ENCODE measurements around the gene GPR55.

- TF ChIP-seq, protein P1, sequence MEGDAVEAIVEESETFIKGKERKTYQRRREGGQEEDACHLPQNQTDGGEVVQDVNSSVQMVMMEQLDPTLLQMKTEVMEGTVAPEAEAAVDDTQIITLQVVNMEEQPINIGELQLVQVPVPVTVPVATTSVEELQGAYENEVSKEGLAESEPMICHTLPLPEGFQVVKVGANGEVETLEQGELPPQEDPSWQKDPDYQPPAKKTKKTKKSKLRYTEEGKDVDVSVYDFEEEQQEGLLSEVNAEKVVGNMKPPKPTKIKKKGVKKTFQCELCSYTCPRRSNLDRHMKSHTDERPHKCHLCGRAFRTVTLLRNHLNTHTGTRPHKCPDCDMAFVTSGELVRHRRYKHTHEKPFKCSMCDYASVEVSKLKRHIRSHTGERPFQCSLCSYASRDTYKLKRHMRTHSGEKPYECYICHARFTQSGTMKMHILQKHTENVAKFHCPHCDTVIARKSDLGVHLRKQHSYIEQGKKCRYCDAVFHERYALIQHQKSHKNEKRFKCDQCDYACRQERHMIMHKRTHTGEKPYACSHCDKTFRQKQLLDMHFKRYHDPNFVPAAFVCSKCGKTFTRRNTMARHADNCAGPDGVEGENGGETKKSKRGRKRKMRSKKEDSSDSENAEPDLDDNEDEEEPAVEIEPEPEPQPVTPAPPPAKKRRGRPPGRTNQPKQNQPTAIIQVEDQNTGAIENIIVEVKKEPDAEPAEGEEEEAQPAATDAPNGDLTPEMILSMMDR (IDR thresholded peaks at IDR 0.05 in 2 of 3, conservative IDR thresholded peaks at IDR 0.05 in 1 of 3; ENCODE audit: control insufficient read depth in 2 of 3, extremely low read depth in 1 of 3, insufficient read depth in 1 of 3, low read depth in 3 of 3, low read length in 3 of 3), result no peak
- TF ChIP-seq, protein P2, sequence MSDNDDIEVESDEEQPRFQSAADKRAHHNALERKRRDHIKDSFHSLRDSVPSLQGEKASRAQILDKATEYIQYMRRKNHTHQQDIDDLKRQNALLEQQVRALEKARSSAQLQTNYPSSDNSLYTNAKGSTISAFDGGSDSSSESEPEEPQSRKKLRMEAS (IDR thresholded peaks at IDR 0.05; ENCODE audit: low read depth, low read length), result no peak
- TF ChIP-seq RAD21 (IDR thresholded peaks at IDR 0.05; ENCODE audit: insufficient read depth, low read depth, low read length) (no peak), TARDBP (IDR thresholded peaks at IDR 0.05; ENCODE audit: borderline replicate concordance) (no peak), SMARCA5 (IDR thresholded peaks at IDR 0.05) (no peak)
Observed at GRCh38 chr2:230919240-230919639, 5.8 kb downstream of the GPR55 start.
